ENCODE data around the gene ADSS1.

ADSS1 gene

DNA sequence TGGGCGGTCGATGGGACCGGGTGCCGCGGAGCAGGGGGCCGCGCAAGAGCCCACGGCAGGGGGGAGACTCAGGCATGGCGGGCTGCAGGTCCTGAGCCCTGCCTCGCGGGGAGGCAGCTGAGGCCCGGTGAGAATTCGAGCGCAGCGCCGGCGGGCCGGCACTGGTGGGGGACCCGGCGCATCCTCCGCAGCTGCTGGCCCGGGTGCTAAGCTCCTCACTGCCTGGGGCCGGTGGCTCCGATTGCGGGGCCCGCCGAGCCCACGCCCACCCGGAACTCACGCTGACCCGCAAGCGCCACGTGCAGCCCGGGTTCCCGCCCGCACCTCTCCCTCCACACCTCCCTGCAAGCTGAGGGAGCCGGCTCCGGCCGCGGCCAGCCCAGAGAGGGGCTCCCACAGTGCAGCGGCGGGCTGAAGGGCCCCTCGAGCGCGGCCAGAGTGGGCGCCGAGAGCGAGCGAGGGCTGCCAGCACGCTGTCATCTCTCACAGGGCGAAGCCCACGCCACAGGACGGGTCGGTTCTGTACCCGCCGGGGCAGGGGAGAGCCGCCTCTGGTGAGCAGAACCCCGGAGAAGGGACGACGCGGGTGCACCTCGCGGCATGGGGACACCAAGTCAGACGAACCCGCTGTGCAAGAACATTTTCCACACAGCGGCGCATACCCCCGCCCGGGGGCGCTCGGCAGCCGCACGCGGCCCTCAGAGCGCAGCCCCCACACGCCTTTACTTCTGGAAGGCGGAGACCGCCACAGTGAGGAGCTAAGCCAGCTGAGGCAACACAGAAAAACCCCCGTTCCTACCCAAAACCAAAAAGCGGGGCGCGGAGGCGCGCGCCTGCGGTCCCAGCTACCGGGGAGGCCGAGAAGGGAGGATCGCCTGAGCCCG, 27.8 kb downstream of the ADSS1 start:
- DNase-seq = no peak

DNA sequence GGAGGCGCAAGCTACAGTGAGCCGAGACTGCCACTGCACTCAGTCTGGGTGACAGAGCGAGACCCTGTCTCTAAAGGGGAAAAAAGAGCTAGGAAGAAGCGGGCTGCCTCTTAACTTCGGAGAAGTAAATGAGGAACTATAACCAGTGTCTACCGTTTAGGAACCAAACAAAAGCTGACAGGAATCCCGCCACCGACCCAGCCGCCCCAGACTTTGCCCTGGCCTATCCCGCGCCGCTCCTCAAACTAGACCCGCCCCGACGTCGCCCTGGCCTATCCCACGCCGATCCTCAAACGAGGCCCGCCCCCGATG, 28.4 kb downstream of the ADSS1 start:
- no peak for DNase-seq

DNA sequence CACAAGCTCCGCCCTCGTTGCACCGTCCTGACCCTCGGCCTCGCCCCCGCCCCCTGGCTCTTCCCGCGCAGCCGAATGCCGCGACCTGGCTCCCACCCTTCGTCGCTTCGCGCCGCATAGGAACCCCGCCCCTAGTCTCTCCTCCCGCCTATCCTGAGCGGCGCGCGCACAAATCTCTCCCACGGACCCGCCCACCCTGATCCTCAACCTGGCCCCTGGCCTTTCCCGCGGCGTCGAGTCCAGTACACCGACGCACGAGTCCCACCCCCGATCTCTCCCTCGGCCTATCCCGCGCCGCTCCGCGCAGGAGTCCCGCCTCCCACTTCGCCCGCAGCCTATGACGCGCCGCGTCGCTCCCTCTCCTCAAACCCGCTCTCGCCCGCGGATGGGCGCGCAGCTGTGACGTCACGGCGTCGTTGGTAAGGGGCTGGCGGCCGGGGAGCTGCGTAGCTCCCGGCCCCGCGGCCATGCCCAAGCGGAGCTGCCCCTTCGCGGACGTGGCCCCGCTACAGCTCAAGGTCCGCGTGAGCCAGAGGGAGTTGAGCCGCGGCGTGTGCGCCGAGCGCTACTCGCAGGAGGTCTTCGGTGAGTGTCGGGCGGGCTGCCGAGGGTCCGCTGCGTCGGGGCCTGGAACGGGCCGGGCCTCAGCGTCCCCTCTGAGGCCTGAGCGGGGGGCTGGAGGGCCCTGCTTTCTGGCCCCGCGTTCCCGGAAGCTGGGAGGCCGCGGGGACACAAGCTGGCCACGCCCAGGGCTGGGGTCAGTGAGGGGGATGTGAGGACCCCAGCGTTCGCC, 28.9 kb downstream of the ADSS1 start, which contains the start of gene SIVA1:
TSS of gene SIVA1 (plus strand) at position 413 of the 793 bp plus-strand sequence. CDS start at position 468, 55 bp downstream.
- peak; percentile 99 for DNase-seq

DNA sequence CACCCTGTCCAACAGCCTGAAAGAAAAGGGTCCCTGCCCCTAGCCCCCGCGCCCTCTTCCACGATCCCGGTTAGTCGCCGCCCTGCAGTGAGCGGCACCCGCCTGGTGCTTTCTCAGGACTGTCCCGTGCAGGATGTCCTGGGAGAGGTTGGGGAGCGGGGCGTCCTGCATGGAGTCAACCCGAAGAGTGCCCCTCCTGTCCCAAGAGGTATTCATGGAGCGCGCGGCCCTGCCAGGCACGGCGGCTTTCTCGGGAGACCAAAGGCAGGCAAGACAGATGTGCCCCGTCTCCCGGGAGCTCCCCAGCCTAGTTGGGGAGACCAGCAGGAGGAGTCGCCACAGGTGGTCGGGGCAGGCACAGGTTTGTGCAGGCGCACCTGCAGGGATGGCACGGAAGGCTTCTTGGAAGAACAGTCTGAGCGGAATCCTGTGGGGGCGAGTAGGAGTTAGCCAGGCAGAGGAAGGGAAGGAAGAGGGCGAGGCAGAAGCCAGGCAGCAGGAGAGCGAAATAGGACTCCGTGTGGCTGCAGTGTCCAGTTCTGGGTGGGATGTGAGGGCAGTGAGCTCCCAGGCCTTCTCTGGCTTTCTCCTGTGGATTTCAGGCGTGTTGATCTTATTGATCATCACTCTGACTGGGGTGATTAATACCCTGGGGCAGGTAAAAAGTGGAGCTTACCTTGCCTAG, 29.6 kb downstream of the ADSS1 start:
- no peak for DNase-seq

DNA sequence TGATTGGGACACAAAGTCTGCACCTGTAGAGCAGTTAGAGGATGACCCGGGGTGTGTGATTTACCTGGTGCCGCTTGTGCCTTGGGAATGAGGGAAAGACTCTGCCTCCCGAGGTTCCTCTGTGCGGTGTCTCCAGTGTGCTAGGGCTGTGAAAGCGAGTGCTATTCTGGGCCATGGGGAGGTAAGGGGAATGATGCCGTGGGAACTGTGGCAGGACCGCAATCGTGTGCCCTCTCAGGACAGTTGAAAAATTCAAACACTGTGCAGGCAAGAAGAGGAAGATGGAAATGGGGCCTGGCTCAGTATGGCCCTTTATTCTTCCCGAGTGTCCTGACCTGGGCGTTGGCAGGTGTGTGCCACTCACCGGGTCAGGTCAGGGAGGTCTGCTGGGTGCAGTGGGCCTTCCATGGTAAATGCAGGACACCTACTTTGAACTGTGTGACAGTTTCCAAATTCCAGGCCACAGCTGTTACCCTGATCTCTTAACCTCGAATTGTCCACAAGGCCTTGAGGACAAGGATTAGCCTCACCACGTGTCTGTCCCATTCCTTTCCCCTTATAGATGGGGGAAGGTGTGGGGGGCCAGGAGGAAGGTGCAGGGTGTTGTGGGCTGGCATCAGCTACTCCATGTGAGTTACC, 30.3 kb downstream of the ADSS1 start:
- no peak for DNase-seq

DNA sequence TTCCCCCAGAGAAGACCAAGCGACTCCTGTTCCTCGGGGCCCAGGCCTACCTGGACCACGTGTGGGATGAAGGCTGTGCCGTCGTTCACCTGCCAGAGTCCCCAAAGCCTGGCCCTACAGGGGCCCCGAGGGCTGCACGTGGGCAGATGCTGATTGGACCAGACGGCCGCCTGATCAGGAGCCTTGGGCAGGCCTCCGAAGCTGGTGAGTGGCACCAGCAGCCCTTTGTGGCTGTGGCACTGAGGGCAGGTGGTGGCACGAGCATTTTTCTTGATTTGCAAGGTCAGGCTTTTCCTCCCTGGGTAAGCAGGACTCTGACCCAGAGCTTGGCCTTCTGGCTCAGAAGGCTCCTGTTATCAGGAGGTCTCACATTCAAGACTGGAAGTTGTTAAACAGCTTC, 31.6 kb downstream of the ADSS1 start:
- no peak for DNase-seq

DNA sequence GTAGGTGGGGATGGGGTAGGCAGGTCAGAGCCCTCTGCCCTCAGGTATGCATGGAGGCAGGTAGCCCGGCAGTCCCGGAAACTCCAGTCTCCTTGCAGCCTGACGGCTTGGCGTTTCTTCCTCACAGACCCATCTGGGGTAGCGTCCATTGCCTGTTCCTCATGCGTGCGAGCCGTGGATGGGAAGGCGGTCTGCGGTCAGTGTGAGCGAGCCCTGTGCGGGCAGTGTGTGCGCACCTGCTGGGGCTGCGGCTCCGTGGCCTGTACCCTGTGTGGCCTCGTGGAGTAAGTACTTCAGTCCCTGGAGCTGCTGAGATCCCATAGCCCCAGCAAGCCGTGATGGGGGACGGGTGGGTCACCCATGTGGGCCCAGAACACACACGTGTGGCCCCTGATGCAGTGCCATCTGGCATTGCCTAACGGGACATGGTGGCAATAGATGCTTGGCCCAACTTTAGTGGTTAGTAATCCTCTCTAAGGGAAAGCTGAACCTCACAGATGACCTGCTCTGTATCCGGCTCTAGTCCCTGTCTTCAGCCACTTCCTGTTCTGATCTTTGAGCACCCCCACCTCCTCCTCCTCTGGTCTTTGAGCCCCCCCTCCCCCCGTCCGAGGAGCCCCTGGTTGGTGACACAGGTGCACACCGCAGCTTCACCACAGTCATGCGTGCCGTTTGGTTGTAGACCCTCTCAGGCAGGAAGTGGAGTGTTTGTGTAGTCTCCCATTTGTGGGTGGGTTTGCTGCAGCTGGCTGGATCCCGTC, 32.6 kb downstream of the ADSS1 start:
- DNase-seq = no peak

DNA sequence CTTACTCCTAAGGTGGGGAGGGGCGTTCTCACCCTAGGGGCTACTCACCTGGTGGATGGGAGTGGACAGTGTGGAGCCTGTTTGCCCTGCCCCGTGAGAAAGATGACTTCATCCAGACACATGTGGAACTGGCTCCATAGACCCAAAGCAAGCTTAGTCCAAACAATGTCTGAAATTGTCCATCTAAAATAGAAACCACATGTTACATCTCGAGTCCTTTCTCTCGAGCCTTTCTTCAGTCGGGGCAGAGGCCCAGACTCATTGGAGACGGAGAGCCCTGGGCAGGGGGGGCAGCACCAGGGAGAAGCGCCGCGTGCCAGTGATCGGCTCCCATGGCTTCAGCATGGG, 33.2 kb downstream of the ADSS1 start:
- DNase-seq = no peak

DNA sequence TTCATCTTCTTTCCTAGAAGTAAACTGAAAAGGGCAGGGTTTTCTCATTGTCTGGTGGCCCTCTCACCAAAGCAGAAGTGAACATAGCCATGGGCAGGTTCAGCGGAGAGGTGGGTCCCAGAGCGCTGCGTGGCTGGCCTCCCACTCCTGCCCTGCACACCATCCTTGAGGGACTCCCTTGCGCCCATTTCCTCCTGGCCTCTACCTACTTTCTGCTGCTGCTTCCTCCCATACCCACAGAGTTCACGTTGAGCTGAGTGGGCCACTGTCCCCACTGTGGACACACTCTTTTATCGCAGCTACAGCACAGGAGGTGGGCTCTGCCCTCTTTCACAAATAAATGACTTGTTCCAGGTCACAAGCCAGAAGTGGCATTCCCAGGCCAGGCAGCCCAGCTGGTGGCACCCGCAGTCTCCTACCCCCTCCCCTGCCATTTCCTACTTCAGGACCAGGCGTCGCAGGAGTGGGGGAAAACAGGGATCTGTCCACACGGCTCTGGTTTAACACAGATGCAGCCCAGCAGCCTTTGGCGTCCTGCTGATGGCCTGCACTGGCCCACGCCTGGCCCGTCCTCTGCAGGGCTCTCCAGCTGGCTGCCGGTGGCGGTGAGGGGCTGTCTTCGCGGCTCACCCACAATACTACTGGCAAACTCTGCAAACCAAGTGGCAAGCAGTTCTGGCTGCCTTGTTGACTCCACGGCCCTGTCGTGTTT, 33.8 kb downstream of the ADSS1 start:
- DNase-seq = no peak

DNA sequence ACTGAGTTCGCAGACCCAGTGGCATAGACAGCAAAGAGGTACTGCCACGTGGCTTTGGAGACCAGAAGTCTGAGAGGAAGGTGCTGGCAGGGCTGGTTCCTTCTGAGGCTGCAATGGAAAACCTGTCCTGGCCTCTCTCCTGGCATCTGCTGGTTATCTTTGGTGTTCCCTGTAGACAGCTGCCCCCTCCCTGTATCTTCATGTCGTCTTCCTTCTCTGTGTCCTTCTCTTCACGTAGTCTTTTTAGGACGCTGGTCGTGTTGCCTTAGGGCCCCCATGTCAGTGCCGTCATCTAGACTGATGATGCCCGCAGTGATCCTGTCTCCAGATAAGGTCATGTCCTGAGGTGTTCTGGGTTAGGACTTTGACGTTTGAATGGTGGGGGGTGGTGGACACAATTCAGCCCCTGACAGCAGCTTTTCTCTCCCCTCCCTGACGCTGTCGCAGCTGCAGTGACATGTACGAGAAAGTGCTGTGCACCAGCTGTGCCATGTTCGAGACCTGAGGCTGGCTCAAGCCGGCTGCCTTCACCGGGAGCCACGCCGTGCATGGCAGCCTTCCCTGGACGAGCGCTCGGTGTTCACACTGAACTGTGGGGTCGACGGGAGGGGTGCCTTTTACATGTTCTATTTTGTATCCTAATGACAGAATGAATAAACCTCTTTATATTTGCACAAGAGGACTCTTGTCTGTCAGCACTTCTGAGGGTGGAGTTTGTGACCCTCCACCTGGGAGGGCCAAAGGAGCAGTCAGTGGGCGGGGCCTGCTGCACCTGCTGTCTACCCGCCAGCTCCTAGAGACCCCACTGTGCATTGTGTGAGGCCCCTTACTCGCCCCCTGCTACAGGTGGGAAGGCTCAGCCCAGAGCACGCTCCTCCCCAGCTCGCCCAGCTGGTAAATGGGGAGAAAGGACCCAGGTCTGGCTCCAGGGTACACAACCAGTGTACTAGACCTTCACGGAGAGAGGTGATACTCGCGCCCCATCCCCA, 35.2 kb downstream of the ADSS1 start:
- DNase-seq = no peak

DNA sequence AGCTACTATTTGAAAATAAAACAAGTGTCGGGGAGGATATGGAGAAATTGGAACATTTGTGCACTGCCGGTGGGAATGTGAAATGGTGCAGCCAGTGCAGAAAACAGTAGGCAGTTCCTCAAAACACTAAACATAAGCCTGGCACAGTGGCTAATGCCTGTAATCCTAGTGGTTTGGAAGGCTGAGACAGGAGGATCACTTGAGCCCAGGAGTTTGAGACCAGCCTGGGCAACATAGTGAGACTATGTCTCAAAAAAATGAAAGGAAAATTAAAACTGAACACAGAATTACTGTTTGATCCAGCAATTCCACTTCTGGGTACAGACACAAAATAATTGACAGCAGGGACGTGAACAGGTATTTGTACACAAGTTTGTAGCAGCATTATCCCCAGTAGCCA, 41.5 kb downstream of the ADSS1 start:
- DNase-seq = no peak

DNA sequence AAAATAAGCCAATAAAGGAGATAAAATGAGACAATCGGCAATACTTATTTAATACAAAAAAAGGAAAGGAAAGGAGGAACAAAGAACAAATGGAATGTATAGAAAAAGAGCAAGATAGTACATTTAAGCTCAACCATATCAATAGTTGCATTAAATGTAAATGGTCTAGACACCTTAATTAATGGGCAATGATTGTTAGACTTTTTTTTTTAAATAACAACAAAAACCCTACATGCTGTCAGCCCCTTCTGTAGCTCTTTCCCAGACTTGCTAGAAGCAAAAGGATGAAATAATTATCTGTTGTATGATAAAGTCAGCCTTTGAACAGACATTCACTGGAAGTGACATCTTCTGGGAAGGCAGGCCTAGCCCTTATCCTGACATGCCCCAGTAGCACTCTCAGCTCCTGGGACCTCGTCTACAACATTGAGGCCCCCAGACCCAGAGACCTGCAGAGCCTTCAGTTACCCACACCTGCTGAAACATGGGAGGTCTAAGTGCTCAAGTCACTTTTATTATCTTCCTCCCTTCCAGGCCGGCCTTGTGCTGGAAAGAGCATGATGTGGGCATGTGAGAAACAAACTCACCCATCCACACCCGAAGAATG, 42.3 kb downstream of the ADSS1 start:
- DNase-seq = no peak

DNA sequence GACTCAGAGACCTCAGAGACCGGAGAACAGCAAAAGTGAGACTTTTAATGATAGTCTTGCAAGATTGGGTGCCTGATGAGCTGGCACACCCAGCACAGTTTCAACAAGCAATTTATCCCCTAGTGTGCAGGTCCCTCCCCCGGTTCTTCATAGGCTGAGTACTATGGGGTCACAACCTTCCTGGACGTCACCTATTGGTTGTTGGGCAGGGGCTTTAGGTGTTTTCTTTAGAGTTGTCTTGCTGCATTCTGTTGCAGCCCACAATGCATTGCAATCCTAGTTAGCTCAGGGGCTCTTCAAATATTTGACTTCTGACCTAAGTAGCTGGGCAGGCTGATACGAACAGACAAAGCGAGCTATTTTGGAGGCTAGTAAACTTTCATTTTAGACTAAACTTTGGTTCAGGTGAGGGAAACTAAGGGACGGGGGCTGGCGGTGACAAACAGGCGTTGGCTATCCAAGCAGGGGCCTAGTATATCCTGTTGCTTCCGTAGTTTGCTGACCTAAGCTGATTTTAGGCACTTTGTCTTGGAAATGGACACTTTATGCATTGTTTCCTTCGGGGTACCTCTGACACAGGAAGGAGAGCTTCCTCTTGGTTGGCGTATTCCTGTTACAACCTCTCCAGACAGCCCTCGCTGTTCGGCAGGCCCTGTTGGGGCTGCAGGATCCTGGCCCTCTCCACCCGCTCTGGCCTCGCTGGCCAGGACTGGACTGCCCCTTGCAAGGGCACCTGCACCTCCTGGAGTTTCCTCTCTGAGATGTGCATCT, 43.0 kb downstream of the ADSS1 start:
- no peak for DNase-seq

DNA sequence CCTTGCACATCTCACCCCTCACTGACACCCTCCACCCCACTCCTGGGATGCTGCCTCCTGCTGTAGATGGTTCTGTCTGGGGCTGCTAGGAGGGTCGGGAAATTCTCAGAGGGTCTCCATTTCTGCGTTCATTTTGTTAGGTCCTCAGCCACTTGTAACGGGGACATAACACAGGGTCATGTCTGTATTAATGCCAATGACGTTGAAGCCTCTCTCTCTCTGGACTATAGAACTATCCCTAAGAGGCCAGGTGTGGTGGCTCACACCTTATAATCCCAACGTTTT, 43.5 kb downstream of the ADSS1 start:
- no peak for DNase-seq

DNA sequence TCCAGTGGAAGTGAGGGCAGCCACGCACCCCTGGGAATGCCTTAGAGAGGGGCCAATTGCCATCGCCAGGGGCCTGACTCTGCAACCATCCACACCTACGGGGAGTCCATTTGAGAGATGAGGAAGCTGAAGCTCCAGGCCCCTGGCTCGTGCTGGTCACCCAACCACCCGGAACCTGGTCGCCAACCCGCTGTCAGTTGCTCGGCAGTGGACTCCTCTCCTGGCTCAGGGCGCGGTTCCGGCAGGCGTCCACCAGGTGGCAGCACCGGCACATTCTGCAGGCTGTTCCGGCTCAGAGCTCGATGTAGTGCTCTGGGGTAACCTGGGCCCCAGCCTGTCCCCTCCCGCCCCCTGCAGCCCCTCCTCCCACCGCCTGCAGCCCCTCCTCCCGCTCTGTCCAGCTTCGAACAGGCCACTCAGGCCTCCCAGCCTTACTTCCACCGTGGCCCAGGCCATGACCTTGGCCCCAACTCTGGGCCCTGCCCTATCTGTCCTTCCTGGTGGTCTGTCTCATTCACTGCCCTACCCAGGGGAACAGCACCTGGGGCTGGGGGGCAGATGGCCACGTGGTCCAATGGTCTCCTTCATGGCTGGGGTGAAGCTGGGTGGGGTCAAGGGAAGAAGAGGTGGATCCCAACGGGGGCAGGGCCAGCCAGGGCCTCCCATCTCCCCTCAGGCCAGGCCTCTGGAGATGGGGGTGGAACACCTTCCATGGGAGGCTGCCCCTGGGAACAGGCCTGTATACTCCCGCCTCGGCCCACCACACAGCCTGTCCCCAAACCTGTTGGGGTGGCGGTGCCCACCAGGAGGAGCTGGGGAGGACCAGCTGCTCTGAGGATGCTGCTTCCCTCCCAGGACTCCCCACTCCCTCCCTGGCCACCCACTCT, 44.7 kb downstream of the ADSS1 start:
- DNase-seq = peak; percentile 76

DNA sequence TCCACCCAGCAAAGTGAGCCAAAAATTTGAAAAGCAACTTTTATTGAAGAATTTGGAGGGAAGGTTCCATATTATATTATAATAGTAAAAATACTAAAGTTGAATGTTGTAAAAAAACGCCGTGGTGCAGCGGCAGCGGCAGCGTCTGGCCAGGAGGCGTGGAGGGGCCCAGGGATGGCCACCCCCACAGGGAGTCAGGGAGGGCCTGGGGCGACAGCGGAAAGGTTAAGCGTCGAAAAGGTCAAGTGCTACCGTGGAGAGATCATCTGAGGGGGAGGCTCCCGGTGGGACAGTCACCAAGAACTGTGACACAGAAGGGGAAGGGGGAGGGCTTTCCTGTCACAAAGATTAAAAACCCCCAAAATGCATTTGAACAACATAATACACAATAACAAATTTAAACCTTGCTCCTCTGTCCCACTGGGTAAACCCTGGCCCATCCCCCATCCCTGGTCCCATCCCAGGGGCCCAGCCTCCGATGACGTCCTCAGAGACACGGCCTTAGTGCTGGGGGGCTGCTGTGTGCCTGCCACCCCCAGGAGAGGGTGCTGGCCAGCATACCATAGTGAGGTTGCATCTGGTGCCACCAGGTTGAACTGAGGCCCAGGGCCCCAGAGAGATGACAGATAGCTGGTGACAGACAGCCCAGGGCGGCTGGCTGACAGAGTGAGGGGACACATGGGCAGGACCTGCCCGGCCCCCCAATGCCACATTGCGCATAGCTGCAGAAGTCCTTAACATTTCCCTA, 45.5 kb downstream of the ADSS1 start:
- DNase-seq = no peak

DNA sequence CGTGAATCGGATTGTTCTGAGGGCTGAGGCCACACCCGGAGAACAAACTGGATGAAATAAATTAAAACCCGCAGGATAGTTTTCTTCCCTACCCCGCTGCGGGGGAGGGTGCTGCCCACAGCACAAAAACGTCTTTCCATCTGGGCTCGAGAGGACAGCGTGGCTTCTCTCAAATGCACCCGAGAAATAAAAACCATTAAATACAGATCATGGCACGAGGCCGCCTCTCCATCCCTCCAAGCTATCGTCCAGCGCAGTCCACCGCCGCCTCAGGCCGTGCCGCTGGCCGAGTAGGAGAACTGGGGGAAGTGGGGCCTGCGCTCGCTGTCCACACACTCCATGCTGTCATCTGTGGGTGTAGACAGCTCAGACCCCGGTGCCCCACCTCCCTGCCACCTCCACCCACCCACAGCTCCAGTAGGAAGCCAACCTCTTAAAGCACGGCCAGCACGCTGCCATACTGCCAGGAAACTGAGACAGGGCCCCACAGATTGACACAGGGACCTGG, 46.1 kb downstream of the ADSS1 start:
- no peak for DNase-seq

Data from fibroblast of upper back skin (primary cell).